ENCODE measurements around the gene SCRG1.

The SCRG1 gene

GRCh38 chr4:173357939-173358338 is 41.0 kb downstream of the SCRG1 start:
- Mint-ChIP-seq H3K9me3 (no peaks in the 10 kb centered on the region), H3K4me1 (ENCODE audit: low read depth) (no peaks in the 10 kb centered on the region), H3K4me3 (no peak overlapping the region), H3K27ac (no peak overlapping the region), H3K36me3 (ENCODE audit: low read depth) (no peaks in the 10 kb centered on the region), H3K27me3 (peaks cover 6% of the 10 kb centered on the region)

GRCh38 chr4:173347467-173347866 is 51.4 kb downstream of the SCRG1 start:
- H3K4me1 Mint-ChIP-seq (ENCODE audit: low read depth), result no peaks in the 10 kb centered on the region
- no peak overlapping the region for H3K4me3 Mint-ChIP-seq
- H3K36me3 Mint-ChIP-seq (ENCODE audit: low read depth), result no peaks in the 10 kb centered on the region
- H3K9me3 Mint-ChIP-seq, result no peaks in the 10 kb centered on the region
- H3K27me3 Mint-ChIP-seq, result peaks cover 3% of the 10 kb centered on the region
- no peak overlapping the region for H3K27ac Mint-ChIP-seq

GRCh38 chr4:173346074-173346473 is 52.8 kb downstream of the SCRG1 start:
- Mint-ChIP-seq H3K36me3 (ENCODE audit: low read depth) (no peaks in the 10 kb centered on the region), H3K27ac (no peak overlapping the region), H3K9me3 (no peaks in the 10 kb centered on the region), H3K4me1 (ENCODE audit: low read depth) (no peaks in the 10 kb centered on the region), H3K27me3 (peaks cover 8% of the 10 kb centered on the region), H3K4me3 (no peak overlapping the region)

GRCh38 chr4:173345648-173346047 is 53.3 kb downstream of the SCRG1 start:
- Mint-ChIP-seq H3K9me3 (no peaks in the 10 kb centered on the region), H3K4me1 (ENCODE audit: low read depth) (no peaks in the 10 kb centered on the region), H3K27me3 (peaks cover 7% of the 10 kb centered on the region), H3K27ac (no peak overlapping the region), H3K4me3 (no peak overlapping the region), H3K36me3 (ENCODE audit: low read depth) (no peaks in the 10 kb centered on the region)

- no peaks in the 10 kb centered on the region for H3K4me1 Mint-ChIP-seq (ENCODE audit: low read depth)
Observed at GRCh38 chr4:173343832-173344397, 55.0 kb downstream of the SCRG1 start.

GRCh38 chr4:173337463-173337862 is 61.5 kb downstream of the SCRG1 start:
- no peak overlapping the region for H3K4me3 Mint-ChIP-seq
- H3K27ac Mint-ChIP-seq, result no peak overlapping the region
- no peaks in the 10 kb centered on the region for H3K9me3 Mint-ChIP-seq
- peaks cover 14% of the 10 kb centered on the region for H3K4me1 Mint-ChIP-seq (ENCODE audit: low read depth)
- peaks cover 15% of the 10 kb centered on the region for H3K27me3 Mint-ChIP-seq
- H3K36me3 Mint-ChIP-seq (ENCODE audit: low read depth), result peaks cover 14% of the 10 kb centered on the region

More at GRCh38 chr4:173343832-173344397, 55.0 kb downstream of the SCRG1 start:
- H3K27ac Mint-ChIP-seq, result no peak overlapping the region
- no peak overlapping the region for H3K4me3 Mint-ChIP-seq
- H3K36me3 Mint-ChIP-seq (ENCODE audit: low read depth), result no peaks in the 10 kb centered on the region
- H3K27me3 Mint-ChIP-seq, result peaks cover 8% of the 10 kb centered on the region
- no peaks in the 10 kb centered on the region for H3K9me3 Mint-ChIP-seq

- peak overlapping the region; percentile 98 for H3K4me3 Mint-ChIP-seq
- peaks cover 24% of the 10 kb centered on the region for H3K4me1 Mint-ChIP-seq (ENCODE audit: low read depth)
- H3K9me3 Mint-ChIP-seq, result no peaks in the 10 kb centered on the region
- peaks cover 30% of the 10 kb centered on the region for H3K36me3 Mint-ChIP-seq (ENCODE audit: low read depth)
- peak overlapping the region; percentile 97 for H3K27ac Mint-ChIP-seq
- H3K27me3 Mint-ChIP-seq, result peaks cover 11% of the 10 kb centered on the region
Observed at GRCh38 chr4:173334891-173335752, 63.8 kb downstream of the SCRG1 start.

All from stimulated activated naive CD8-positive, alpha-beta T cell treated with anti-CD3 and anti-CD28 coated beads, Interleukin-15, Interleukin-2, amounts not matched to agents 100 ng/mL and 50 ng/mL, for 24 hours (primary cell).